HG03196 (cell line): Measurements from ENCODE around the gene TTC29.
"Not testable (repeated sequence)": the region's sequence is repeated elsewhere in the genome, so short reads cannot be mapped to it uniquely, and the experiment has no call there.

Experiments used
- ATAC-seq: cut with Tn5 transposase; IDR thresholded peaks from one replicate; pipeline ENCODE4 v1.9.1; 2021; ENCODE audit not compliant: unreplicated experiment

The TTC29 gene

DNA sequence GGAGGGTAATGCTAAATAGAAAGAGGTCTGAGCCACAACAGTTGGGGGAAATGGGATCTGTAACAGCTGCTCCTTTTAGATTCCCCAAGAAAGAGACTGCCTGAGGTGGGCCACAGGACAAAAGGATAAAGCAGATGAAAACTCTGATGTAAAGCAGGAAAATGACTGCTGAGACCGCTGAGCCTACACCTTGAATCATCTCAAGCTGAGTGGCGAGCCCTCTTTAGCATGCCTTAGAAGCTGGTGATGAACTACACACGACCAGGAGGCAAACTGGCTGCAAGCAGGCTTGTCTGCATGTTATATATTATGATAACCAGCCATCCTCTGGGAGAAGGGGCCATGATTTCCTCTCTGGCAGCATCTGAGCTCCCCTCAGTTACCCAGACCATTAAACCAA, 88.4 kb downstream of the TTC29 start:
- no peak for ATAC-seq

DNA sequence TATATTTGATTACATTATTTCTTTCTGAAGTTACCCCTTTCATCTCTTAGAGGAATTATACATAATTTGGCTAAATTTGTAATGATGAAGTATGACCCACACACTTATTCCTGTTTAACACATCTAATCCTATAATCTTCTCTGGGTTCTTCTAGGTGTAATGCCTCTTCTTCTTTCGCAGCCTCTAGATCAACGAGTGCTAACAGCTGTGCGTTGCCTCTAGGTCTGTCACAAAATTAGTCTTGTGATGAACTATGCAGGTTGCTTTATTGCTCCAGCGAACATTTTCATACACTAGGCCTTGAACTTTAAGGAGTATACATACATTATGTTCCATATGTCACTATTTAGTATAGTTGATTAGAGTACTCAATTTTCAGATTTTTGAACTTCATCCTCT, 89.9 kb downstream of the TTC29 start:
- no peak for ATAC-seq

DNA sequence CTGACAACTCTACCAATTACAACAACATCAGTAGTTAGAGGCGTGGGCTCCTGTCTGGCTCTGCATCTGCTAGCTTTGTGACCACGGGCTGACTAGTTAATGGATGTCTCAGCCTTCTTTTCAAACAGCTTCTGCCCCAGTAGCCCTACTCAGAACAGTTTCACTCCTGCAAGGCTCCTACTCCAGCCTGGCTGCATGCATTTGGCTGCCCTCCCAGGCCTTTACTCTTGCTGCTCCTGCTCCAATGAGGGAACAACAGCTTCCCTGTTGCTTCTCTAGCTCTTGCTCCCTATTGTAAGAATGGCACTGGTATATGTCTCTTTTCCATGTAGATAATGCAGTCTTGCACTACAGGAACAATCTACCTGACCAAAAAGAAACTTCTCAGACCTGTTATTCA, 93.3 kb downstream of the TTC29 start:
- ATAC-seq: no peak

- ATAC-seq: no peak
These were observed 98.3 kb downstream of the TTC29 start for GRCh38 chr4:146847345-146847744.

DNA sequence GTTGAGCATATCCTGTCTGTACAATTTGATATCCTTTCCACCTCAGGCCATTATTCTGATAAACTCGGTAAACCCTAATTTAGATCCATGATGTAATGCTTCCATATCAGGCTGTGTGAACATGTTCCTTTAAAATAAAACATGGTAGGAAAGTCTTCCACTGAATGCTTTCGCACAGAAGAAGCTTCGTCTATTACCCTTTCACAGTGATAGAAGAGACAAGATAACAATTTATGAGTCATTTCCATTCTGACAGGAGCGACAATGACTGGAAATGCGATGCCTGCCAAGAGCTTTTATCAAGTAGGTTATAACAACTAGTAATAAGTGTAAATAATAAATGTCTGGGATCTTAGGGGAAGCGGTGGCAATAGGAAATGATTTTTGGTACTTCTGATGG, 98.8 kb downstream of the TTC29 start:
- ATAC-seq: no peak

GRCh38 chr4:146844761-146845160, 100.9 kb downstream of the TTC29 start:
- ATAC-seq: no peak

GRCh38 chr4:146842876-146843275, 102.8 kb downstream of the TTC29 start:
- ATAC-seq: no peak

GRCh38 chr4:146840731-146841130, 104.9 kb downstream of the TTC29 start:
- ATAC-seq: no peak

DNA sequence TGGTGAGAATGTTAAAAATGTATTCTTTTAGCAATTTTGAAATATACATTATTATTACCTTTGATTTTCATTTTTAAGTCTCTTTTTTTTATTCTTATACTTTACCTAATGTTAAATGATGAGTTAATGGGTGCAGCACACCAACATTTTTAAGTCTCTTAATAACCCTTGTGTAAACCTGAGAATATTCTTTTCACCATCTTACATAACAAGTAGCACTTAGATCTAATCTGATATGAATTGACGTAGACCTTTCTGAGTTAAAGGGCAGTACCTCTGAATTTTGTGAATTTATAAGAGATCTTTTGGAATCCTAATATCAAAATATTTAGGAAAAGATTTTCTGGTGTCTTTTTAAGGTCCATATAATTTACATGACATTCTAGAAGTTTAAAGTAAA, 110.6 kb downstream of the TTC29 start:
- no peak for ATAC-seq

GRCh38 chr4:146834263-146835034, 111.2 kb downstream of the TTC29 start:
- no peak for ATAC-seq

DNA sequence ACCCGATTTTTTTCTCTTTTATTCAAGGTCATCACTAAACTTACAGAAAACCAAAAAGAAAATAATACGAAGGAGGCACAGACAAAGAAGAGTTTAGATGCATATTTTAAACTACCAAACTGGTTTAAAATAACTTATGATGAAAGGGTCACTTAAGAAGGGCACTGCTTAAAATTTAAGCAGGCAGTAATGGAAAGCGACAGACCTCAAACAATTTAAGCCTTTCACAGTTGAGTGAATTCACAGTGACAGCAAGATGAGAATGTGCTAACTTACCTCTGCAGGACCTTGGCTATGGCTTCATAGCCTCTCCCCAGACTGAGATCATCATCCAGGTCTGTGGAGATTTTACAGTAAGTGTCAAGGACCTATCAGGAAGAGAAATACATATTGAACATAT, 112.1 kb downstream of the TTC29 start:
- no peak for ATAC-seq

DNA sequence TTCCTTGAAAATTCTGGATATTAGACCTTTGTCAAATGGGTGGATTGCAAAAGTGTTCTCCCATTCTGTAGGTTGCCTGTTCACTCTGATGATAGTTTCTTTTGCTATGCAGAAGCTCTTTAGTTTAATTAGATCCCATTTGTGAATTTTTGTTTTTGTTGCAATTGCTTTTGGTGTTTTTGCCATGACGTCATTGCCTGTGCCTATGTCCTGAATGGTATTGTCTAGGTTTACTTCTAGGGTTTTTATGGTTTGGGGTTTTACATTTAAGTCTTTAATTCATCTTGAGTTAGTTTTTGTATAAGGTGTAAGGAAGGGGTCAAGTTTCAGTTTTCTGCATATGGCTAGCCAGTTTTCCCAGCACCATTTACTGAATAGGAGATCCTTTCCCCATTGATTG, 122.7 kb downstream of the TTC29 start:
- ATAC-seq: not testable (repeated sequence)

DNA sequence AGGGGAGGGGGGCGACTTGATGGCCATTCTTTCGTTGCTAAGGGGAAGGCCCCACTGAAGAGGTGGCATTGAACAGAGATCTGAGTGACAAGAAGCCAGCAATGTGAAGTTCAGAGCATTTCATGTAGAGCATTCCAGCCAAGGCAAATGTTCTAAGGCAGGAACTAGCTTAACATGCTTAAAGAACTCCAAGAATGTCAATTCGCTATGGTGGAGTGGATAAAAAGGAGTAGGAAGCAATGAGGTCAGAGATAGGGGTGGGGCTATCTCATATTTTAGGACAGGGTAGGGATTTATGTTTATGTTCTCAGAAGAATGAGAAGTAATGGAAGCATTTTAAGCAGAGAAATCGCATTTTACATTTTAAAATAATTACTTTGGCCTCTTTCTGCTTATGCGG, 130.9 kb downstream of the TTC29 start:
- no peak for ATAC-seq

- no peak for ATAC-seq
These were observed 150.0 kb downstream of the TTC29 start for GRCh38 chr4:146795711-146796110.

DNA sequence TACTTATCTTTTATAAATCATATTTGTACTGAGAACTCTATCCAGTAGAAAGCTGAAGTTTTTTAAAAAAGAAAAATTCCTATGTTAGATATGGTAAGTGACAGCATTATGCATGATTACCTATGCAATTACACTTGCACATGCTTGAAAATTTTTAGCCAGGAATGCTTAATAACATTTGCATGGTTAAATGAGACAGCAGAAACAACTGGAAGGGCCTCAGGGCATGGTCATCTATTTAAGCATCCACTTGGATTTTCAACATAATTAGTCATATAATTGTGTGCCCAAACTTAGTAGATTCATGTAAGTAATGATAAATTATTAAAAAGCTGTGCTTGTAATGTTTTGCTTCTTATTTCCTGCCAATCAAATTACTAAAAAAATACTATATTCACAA, 151.9 kb downstream of the TTC29 start:
- no peak for ATAC-seq

DNA sequence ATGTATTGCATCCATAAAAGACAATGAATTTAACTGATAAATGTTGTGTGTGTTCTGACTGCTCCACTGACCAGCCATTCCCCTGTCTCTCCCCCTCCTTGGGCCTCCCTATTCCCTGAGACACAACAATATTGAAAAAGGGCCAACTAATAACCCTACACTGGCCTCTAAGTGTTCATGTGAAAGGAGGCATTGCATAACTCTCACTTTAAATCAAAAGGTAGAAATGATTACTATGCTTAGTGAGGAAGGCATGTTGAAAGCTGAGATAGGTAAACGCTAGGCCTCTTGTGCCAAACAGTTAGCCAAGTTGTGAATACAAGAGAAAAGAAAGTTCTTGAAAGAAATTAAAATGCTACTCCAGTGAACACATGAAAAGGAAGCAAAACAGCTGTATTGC, 154.2 kb downstream of the TTC29 start:
- no peak for ATAC-seq

- no peak for ATAC-seq
These were observed 155.1 kb downstream of the TTC29 start for GRCh38 chr4:146790515-146790914.

DNA sequence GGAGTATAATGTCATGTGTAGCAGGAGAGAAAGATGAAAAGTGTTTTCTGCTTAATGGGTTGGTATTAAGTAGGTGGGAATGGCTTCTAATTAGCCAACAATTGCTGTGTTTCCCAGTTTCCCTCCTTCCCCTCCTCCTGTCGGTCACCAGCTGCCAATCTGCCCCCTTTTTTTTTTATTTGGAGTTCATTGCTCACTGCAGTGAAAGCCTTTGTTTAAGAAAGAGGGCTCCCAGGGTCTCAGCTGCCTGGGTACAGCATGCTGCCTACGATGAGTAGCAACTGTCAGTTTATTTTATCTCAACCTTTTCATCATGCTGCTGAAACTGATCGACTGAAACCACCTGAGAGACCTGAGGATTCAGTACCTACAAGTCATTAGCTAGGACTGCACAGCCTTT, 157.9 kb downstream of the TTC29 start:
- ATAC-seq: no peak

DNA sequence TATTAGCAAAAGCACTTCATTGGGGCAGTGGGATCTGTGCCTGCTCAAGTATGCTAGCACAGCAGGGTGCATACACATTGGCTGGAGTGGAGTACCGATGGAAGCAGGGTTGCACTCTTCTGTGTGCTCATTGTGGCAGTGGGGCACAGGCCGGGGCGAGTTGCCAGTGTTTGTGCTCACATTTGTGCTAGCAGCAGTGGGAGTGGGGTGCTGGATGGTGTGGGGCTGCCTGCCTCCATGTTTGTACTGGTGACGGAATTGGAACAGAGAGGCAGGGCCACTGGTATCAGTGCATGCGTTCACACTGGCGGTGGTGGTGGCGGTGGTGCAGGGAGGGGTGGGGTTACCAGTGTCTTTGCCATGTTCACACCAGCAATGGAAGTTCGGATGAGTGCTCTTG, 169.0 kb downstream of the TTC29 start:
- no peak for ATAC-seq

DNA sequence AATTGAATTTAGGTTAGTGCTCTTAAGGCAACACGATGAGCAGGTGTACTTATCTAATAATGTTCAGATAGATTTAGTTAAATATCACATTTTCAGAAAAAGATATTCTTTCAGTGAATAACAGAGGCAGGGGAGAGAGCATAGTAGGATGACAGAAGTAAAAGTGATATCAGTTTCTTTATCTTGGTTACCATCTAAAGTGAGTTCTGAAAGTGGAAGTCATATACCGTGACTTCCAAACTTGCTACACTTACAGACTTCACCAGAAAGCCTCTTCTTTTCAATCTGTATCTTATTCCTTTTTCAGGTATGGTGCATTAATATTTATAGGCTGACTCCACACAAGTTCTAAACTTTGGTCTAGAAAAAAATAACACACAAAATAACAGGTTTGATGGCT, 182.1 kb downstream of the TTC29 start:
- no peak for ATAC-seq

DNA sequence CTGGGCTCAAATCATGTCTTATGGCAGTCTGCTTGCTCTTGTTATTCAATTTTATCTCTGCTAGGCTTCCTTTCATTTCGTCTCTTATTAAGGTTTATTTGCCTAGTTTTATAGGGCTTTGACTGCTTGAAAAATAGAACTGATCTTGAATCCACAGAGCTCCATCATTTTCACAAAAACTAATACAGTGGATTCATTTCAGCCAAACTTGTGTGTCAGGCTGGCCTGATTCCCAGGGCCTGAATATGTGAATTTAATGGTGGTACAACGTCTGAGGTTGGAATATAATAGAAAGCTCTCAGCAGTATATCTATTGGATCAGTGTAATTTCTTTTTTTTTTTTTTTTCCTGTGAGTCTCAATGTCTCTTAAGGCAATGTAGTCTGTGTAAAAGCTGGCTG, 183.6 kb downstream of the TTC29 start:
- no peak for ATAC-seq

GRCh38 chr4:146742416-146742815, 203.2 kb downstream of the TTC29 start:
- no peak for ATAC-seq

GRCh38 chr4:146739182-146739581, 206.5 kb downstream of the TTC29 start:
- ATAC-seq: no peak
